Caco-2 (cell line): Measurements from ENCODE around the gene TIMM17B. TPM values are rescaled to one million over a fixed set of nuclear protein-coding genes. Genes with fewer than 3 reads are reported as not detected.

Experiments used
- BruUV-seq: library from RNA; stranded (reverse); fragments of 400-500 nt; replicated peaks from 2 replicates; lab custom pipeline; 2021; lab: Mats Ljungman, UMichigan
- CTCF ChIA-PET: fragments of 300-600 bp; sonication (Branson Sonifier 250); formaldehyde crosslinking; loops from one replicate; lab custom pipeline; 2022; ENCODE audit warnings: antibody characterized with exemption; lab: Charles Lee
- POLR2A ChIA-PET: fragments of 300-600 bp; sonication (Branson Sonifier 250); formaldehyde crosslinking; loops from one replicate; lab custom pipeline; 2022; ENCODE audit warnings: antibody characterized with exemption; lab: Charles Lee
- DNase-seq, 2 experiments: peaks; one replicate each; pipeline versions ENCODE4 v3.0.0 to v3.0.0-alpha.2; 2020 to 2022
- H3K27me3 ChIP-seq: replicated peaks from 2 replicates; pipeline ENCODE4 v1.6.0; 2011; ENCODE audit warnings: low read length; ENCODE audit not compliant: control insufficient read depth, insufficient read depth
- H3K36me3 ChIP-seq: 2 replicates; pipeline ENCODE4 v1.5.1; 2011; ENCODE audit warnings: low read length; ENCODE audit not compliant: control insufficient read depth, insufficient read depth
- H3K4me1 ChIP-seq: fragments of 250-450 bp; sonication (Bioruptor Pico); 2 replicates; pipeline ENCODE4 v1.5.1; 2020; ENCODE audit warnings: mild to moderate bottlenecking
- H3K4me3 ChIP-seq: 2 replicates; pipeline ENCODE4 v1.5.1; 2011; ENCODE audit warnings: low read depth, mild to moderate bottlenecking, control low read depth, low read length
- H3K9me3 ChIP-seq: fragments of 250-450 bp; sonication (Bioruptor Pico); 2 replicates; pipeline ENCODE4 v1.5.1; 2020; ENCODE audit warnings: mild to moderate bottlenecking, moderate library complexity
- H3K27ac Mint-ChIP-seq: one replicate; pipeline ENCODE4 v1.8.0; 2022; ENCODE audit warnings: mixed read lengths; ENCODE audit not compliant: unreplicated experiment
- H3K27me3 Mint-ChIP-seq: one replicate; pipeline ENCODE4 v1.8.0; 2022; ENCODE audit warnings: mixed read lengths; ENCODE audit not compliant: insufficient read depth, unreplicated experiment
- H3K36me3 Mint-ChIP-seq: one replicate; pipeline ENCODE4 v1.8.0; 2022; ENCODE audit warnings: mild to moderate bottlenecking, mixed read lengths; ENCODE audit not compliant: insufficient read depth, unreplicated experiment
- H3K4me1 Mint-ChIP-seq: one replicate; pipeline ENCODE4 v1.8.0; 2022; ENCODE audit warnings: low read depth, mixed read lengths; ENCODE audit not compliant: unreplicated experiment
- H3K4me3 Mint-ChIP-seq: one replicate; pipeline ENCODE4 v1.8.0; 2022; ENCODE audit warnings: mild to moderate bottlenecking, moderate library complexity, mixed read lengths; ENCODE audit not compliant: unreplicated experiment
- H3K9me3 Mint-ChIP-seq: one replicate; pipeline ENCODE4 v1.8.0; 2022; ENCODE audit warnings: mixed read lengths; ENCODE audit not compliant: unreplicated experiment
- intact Hi-C: fragments of 100-400 bp; cut with micrococcal nuclease; formaldehyde crosslinking; loops from one replicate; pipeline ENCODE4 v1.10.0; 2022; ENCODE audit not compliant: unreplicated experiment
- total RNA-seq: library from RNA; stranded (reverse); gene quantifications from 2 replicates; pipeline ENCODE4 v1.2.3, GENCODE V29; 2022
- TF ChIP-seq, protein P1 (sequence below), 2 experiments: fragments of 200-600 bp in 1 of 2; IDR thresholded peaks; 1 replicate in 1 of 2; 2 replicates in 1 of 2; pipeline versions ENCODE4 v1.5.1 to v1.8.0; 2011 to 2022; ENCODE audit warnings: antibody characterized with exemption in 1 of 2, control low read depth in 1 of 2, inconsistent platforms in 1 of 2, low read depth in 1 of 2, low read length in 1 of 2, mild to moderate bottlenecking in 1 of 2, moderate library complexity in 1 of 2; ENCODE audit not compliant: insufficient read depth in 1 of 2, severe bottlenecking in 1 of 2, unreplicated experiment in 1 of 2

The TIMM17B gene
- total RNA-seq, 1 experiment from 2014 or later: 90.6 TPM

GRCh38 chrX:48910926-48911411 is 13.4 kb upstream of the TIMM17B start:
- H3K36me3 Mint-ChIP-seq: peaks cover 32% of the 10 kb centered on the region
- ChIA-PET CTCF (interaction anchor here (1.2 to 1.5 kb wide), 3 partner anchors 13 to 105 kb away, joined by 3 to 4 read pairs (median 4); partner anchors contain the start of genes PQBP1 and TIMM17B), POLR2A (interaction anchor here (1.3 to 1.6 kb wide), 3 partner anchors 13 to 235 kb away, joined by 5 to 24 read pairs (median 9); partner anchors contain the start of genes HDAC6, PQBP1 and TIMM17B)
- H3K9me3 ChIP-seq: no peaks in the 10 kb centered on the region
- no peaks in the 10 kb centered on the region; the same call in 1 of the 2 replicates for H3K36me3 ChIP-seq
- no peak for DNase-seq
- TF ChIP-seq, protein P1, sequence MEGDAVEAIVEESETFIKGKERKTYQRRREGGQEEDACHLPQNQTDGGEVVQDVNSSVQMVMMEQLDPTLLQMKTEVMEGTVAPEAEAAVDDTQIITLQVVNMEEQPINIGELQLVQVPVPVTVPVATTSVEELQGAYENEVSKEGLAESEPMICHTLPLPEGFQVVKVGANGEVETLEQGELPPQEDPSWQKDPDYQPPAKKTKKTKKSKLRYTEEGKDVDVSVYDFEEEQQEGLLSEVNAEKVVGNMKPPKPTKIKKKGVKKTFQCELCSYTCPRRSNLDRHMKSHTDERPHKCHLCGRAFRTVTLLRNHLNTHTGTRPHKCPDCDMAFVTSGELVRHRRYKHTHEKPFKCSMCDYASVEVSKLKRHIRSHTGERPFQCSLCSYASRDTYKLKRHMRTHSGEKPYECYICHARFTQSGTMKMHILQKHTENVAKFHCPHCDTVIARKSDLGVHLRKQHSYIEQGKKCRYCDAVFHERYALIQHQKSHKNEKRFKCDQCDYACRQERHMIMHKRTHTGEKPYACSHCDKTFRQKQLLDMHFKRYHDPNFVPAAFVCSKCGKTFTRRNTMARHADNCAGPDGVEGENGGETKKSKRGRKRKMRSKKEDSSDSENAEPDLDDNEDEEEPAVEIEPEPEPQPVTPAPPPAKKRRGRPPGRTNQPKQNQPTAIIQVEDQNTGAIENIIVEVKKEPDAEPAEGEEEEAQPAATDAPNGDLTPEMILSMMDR (IDR thresholded peaks at IDR 0.05; ENCODE audit: insufficient read depth in 1 of 2, low read depth in 1 of 2, low read length in 1 of 2, severe bottlenecking in 1 of 2, unreplicated experiment in 1 of 2): no peak
- H3K27me3 Mint-ChIP-seq: no peaks in the 10 kb centered on the region
- H3K4me3 ChIP-seq: peak overlapping the region; percentile 87
- H3K4me3 Mint-ChIP-seq: peak overlapping the region; percentile 95
- H3K9me3 Mint-ChIP-seq: no peaks in the 10 kb centered on the region
- H3K27ac Mint-ChIP-seq: peak overlapping the region; percentile 100
- H3K27me3 ChIP-seq: no peaks in the 10 kb centered on the region
- intact Hi-C loops: no loop called here
- BruUV-seq: no TSS peak
- peaks cover 21% of the 10 kb centered on the region for H3K4me1 Mint-ChIP-seq
- H3K4me1 ChIP-seq: 0 out of 2 replicates have a peak, but pooled peaks cover 7% of the 10 kb centered on the region

DNA sequence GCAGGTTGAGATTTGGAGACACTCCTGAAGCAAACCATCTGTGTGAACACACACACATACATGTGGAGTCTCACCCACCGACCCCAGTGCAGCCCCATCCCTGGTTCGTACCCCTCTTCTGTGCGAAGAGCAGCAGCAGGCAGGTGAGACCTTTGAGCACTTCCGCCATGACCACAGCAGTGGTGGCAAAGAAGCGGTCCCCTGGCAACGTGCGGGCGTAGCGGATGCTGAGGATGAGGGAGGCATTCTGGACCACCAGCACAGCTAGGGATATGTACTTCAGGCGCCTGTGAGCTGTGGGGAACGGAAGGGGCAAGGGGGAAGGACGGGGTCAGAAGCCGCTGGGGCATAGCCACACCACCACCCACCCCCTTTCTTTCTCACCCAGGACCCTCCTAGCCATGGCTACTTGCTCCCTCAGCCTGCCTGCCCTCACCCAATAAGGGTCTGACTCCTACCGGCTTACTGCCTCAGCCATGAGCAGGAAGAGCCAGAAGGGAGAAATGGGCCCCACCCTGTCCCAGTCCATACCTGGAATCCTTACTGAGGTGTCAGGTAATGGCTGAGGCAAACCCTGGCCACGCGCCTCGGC is 12.2 kb upstream of the TIMM17B start:
- intact Hi-C loops: no loop called here
- Histone ChIP-seq H3K4me3 (no peak overlapping the region), H3K36me3 (no peaks in the 10 kb centered on the region; the same call in 1 of the 2 replicates), H3K27me3 (no peaks in the 10 kb centered on the region), H3K4me1 (0 out of 2 replicates have a peak, but pooled peaks cover 7% of the 10 kb centered on the region), H3K9me3 (no peaks in the 10 kb centered on the region)
- Mint-ChIP-seq H3K27ac (no peak overlapping the region), H3K36me3 (peaks cover 40% of the 10 kb centered on the region), H3K9me3 (no peaks in the 10 kb centered on the region), H3K27me3 (no peaks in the 10 kb centered on the region), H3K4me1 (peaks cover 21% of the 10 kb centered on the region), H3K4me3 (no peak overlapping the region)
- ChIA-PET POLR2A (interaction anchor here (0.6 kb wide), 1 partner anchor 28 kb away, joined by 3 read pairs; no protein-coding TSS in a partner anchor), CTCF (no interaction called here)
- TF ChIP-seq, protein P1 (IDR thresholded peaks at IDR 0.05; ENCODE audit: insufficient read depth in 1 of 2, low read depth in 1 of 2, low read length in 1 of 2, severe bottlenecking in 1 of 2, unreplicated experiment in 1 of 2): no peak
- DNase-seq: no peak
- BruUV-seq: no TSS peak

DNA sequence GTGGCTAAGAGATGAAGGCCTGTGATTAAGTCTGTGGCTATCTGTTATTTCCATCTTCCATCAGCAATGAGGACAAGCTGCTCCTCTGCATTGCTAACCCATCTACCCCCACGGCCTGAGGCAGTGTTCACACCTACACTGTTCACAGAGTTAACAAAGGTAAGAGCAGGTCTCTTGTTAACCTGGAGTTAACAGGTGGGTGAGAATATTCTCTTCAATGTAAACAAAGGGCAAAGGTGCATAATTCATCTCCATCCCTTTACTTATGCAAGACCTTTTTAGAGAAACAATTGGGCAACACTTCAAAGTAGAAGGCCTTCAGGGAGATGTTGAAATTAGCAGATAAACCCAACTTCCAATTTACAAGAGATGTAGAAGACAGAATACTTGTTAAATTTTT is 11.0 kb upstream of the TIMM17B start:
- no peak overlapping the region for H3K4me3 ChIP-seq
- H3K27ac Mint-ChIP-seq: no peak overlapping the region
- no peaks in the 10 kb centered on the region for H3K27me3 Mint-ChIP-seq
- DNase-seq: peak; percentile 68
- CTCF ChIA-PET: interaction anchor here (1.0 kb wide), 1 partner anchor 17 kb away, joined by 3 read pairs; no protein-coding TSS in a partner anchor
- peaks cover 42% of the 10 kb centered on the region for H3K36me3 Mint-ChIP-seq
- H3K36me3 ChIP-seq: no peaks in the 10 kb centered on the region
- H3K4me1 Mint-ChIP-seq: peaks cover 21% of the 10 kb centered on the region
- TF ChIP-seq, protein P1 (IDR thresholded peaks at IDR 0.05; ENCODE audit: insufficient read depth in 1 of 2, low read depth in 1 of 2, low read length in 1 of 2, severe bottlenecking in 1 of 2, unreplicated experiment in 1 of 2): no peak
- H3K4me3 Mint-ChIP-seq: peak overlapping the region; percentile 27
- POLR2A ChIA-PET: no interaction called here
- H3K9me3 Mint-ChIP-seq: no peaks in the 10 kb centered on the region
- no peaks in the 10 kb centered on the region for H3K9me3 ChIP-seq
- 0 out of 2 replicates have a peak, but pooled peaks cover 7% of the 10 kb centered on the region for H3K4me1 ChIP-seq
- intact Hi-C loops: no loop called here
- BruUV-seq: no TSS peak
- H3K27me3 ChIP-seq: no peaks in the 10 kb centered on the region
